ENCODE results near the gene SAAL1.
"Not testable (repeated sequence)": the region's sequence is repeated elsewhere in the genome, so short reads cannot be mapped to it uniquely, and the experiment has no call there.

SAAL1 gene, protein sequence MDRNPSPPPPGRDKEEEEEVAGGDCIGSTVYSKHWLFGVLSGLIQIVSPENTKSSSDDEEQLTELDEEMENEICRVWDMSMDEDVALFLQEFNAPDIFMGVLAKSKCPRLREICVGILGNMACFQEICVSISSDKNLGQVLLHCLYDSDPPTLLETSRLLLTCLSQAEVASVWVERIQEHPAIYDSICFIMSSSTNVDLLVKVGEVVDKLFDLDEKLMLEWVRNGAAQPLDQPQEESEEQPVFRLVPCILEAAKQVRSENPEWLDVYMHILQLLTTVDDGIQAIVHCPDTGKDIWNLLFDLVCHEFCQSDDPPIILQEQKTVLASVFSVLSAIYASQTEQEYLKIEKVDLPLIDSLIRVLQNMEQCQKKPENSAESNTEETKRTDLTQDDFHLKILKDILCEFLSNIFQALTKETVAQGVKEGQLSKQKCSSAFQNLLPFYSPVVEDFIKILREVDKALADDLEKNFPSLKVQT

GRCh38 chr11:18105802-18106574 lies at the start of gene SAAL1:
TSS of gene SAAL1 (minus strand) at chr11:18106082. CDS start at chr11:18106041, 41 bp downstream.
- DNase-seq = peak; percentile 94

DNA sequence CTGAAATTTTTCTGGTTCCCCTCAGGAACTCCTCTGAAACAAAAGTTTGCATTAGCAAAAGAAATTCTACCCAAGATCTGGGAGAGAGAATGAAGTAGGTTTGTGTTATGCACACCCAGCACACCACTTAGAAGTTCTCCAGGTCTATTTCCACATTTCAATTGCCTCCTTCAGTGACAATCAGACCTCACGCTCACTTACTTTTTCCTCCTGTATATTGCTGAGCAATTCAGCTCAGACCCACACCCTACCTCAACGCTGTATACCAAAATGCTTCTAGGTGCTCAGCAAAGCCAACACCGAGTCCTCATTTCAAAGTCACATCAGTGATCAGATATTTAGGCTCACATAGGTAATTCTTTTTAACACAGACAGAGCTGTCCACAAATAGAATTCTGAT lies 45.7 kb upstream of the SAAL1 start:
- DNase-seq = no peak

DNA sequence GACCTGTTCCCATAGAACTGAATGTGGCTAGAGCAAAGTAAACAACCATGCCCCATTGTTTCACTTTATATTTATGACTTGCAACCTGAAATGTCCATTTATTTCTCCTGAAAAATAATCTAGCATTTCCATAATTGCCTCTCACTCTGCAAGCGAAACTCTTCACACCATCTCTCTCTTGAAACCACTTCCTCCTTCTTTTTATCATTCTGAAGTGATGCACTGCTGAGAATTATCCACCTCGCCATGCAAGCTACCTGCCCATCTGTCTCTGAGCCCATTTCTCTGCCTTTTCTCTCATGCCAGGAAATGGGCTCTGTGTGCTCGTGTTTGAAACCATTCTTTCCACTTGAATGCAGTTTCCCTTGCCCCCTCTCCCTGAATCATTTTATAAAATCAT lies 40.0 kb upstream of the SAAL1 start:
- no peak for DNase-seq

GRCh38 chr11:18145025-18145424 lies 39.1 kb upstream of the SAAL1 start:
- DNase-seq = no peak

GRCh38 chr11:18144243-18144642 lies 38.4 kb upstream of the SAAL1 start:
- DNase-seq = no peak

DNA sequence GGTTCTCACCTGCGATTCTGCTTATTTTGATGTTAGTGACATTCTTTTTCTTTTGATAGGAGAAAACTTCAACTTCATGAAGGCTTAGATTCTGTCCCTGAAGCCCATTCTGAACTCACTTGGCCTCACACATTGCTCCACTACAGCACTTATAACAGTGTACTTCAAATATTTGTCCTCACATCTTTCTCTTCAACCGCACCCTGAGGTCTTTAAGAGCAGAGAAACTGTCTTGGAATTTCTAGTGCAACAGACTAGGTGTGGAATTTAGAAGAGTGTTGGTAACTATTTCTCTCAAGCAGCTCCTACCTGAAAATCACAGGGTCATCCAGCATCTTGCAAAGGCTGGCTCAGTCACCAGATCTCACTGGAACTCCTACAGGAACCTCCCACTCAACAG lies 34.3 kb upstream of the SAAL1 start:
- DNase-seq = no peak

DNA sequence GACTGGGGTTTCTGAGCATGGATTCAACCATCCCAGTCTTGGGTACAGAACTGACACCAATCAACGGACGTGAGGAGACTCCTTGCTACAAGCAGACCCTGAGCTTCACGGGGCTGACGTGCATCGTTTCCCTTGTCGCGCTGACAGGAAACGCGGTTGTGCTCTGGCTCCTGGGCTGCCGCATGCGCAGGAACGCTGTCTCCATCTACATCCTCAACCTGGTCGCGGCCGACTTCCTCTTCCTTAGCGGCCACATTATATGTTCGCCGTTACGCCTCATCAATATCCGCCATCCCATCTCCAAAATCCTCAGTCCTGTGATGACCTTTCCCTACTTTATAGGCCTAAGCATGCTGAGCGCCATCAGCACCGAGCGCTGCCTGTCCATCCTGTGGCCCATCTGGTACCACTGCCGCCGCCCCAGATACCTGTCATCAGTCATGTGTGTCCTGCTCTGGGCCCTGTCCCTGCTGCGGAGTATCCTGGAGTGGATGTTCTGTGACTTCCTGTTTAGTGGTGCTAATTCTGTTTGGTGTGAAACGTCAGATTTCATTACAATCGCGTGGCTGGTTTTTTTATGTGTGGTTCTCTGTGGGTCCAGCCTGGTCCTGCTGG lies 31.4 kb upstream of the SAAL1 start:
- DNase-seq = no peak

DNA sequence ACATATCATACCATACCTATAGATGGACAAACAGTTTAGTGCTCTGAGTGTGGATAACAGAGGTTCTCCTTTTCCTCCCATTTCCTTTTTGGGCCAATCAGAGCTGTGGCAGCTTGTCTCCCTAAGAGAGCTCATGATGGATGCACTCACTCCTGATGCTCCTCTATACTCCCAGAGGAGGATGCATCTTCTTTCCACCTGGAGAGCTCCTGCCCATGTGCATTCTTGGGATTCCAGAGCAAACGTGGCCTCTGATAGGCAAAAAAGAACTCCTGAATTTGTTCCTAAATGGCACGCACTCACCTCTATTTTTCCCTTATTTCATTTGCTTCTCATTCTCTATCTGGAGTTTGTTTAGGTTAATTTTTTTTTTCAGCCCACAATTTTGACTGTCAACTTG lies 29.4 kb upstream of the SAAL1 start:
- no peak for DNase-seq

DNA sequence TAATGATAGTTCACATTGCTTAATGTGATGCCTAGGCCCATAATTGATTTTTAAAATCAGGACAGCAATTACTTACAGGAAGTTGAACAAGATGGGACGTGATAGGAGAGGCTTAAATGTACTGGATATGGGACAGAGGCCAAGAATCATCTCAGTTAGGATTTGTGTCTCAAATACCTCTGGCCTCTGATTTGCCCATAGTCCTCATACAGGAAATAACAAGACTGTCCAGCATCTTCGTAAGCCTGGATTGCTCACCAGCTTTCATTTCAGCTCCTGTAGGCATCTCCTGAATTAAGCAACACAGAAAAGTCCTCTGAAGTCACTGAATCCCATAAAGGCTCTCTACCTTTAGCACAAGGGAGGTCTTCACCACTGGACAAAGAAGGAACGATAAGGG lies 26.5 kb upstream of the SAAL1 start, which contains the start of gene MRGPRX3:
Gene MRGPRX3 (plus strand): TSS at position 231 of the 400 bp plus-strand sequence. CDS start 4,632 bp downstream, outside the sequence.
- no peak for DNase-seq

DNA sequence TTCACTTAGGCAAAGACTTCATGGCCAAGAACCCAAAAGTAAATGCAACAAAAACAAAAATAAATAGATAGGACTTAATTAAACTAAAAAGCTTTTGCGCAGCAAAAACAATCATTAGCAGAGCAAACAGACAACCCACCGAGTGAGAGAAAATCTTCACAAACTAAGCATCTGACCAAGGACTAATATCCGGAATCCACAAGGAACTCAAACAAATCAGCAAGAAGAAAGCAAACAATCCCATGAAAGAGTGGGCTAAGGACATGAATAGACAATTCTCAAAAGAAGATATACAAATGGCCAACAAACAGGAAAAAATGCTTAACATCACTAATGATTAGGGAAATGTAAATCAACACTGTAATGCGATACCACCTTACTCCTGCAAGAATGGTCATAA lies 25.2 kb upstream of the SAAL1 start:
- not testable (repeated sequence) for DNase-seq

DNA sequence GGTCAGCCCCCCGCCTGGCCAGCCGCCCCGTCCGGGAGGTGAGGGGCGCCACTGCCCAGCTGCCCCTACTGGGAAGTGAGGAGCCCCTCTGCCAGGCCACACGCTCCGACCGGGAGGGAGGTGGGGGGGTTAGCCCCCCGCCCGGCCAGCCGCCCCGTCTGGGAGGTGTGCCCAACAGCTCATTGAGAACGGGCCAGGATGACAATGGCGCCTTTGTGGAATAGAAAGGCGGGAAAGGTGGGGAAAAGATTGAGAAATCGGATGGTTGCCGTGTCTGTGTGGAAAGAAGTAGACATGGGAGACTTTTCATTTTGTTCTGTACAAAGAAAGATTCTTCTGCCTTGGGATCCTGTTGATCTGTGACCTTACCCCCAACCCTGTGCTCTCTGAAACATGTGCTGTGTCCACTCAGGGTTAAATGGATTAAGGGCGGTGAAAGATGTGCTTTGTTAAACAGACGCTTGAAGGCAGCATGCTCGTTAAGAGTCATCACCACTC lies 15.5 kb upstream of the SAAL1 start:
- DNase-seq = not testable (repeated sequence)

- DNase-seq = peak; percentile 84
Observed at GRCh38 chr11:18115360-18116127, 9.7 kb upstream of the SAAL1 start.

DNA sequence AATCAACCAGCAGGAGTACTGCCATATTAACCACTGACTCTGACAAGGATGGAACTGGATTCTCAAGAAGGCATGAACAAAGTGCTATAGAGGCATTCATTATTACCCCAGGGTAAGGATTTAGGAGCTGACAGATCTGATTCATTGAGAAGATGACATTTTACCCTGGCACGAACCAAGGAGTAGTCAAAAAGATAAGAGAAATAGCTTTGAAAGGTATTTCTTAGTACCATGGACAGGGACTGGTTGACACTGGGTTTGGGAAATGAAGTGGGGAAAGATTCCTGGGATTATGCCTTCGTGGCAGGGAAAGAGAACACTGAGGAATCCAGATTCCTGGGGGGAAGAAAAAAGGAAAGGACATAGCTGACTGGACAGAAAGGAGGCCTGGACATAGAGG lies 5.1 kb upstream of the SAAL1 start:
- DNase-seq = no peak

- DNase-seq = peak; percentile 13
Observed at GRCh38 chr11:18108254-18108653, 2.4 kb upstream of the SAAL1 start.

DNA sequence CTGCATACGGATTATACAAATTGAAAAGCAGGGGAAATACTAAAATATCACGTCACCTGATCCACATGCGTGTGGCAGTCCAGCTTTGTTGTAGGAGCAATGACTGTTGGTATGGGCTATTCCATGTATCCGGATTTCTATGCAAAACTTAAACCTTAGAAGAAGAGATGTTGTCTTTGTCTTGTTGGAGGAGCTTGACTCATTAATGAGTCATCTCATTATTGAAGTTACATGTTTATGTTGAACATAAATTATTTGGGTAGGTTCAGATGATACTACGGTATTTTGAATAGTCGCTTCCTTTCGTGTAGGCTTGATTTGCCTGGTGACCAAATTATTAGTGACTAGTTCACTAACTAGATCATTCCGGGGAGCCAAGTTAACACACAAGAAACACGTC lies 806 bp upstream of the SAAL1 start:
- DNase-seq = no peak

GRCh38 chr11:18105086-18105801 lies 638 bp downstream of the SAAL1 start:
- DNase-seq = peak; percentile 34

DNA sequence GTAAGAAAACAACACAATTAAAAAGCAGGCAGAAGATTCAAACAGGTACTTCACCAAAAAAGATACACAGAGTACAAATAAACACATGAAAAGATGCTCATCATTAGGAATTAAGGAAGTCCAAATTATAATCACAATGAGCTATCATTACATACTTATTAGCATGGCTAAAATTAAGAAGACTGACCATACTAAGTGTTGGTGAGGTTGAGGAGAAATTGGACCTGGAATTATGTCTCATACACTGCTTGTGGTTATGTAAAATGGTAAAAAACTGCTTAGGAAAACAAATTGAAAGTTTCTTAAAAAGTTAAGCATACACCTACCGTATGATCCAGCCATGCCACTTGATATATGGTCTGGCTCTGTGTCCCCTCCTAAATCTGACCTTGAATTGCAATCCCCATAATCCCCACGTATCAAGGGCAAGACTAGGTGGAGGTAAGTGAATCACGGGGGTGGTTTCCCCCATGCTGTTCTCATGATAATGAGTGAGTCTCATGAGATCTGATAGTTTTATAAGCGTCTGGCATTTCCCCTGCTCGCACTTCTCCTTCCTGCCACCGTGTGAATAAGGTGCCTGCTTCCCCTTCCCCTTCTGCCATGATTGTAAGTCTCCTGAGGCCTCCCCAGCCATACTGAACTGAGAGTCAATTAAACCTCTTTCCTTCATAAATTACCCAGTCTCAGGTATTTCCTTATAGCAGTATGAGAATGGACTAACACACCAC lies 4.8 kb downstream of the SAAL1 start:
- peak; percentile 11 for DNase-seq

GRCh38 chr11:18093959-18094358 lies 11.9 kb downstream of the SAAL1 start:
- no peak for DNase-seq

DNA sequence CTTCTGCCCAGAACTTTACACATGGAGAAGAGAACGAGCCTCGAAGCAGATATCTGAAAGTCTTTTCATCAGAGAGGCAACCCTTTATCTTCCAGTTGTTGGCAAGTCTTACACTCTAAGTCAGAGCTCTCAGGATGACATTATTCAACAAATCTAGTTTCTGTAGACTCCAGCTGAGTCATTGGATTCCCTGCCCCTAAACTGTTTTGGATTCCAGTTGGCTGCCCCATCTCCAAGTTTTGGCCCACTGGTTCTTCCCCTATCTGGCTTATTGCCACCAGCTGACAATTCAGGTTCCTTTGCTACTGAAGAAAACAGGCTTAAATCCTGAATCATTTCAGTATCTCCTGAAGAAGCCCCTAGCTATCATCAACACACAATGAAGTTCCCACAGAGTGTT lies 14.2 kb downstream of the SAAL1 start:
- no peak for DNase-seq

- no peak for DNase-seq
Observed at GRCh38 chr11:18088966-18089365, 16.9 kb downstream of the SAAL1 start.

- no peak for DNase-seq
Observed at GRCh38 chr11:18088366-18088765, 17.5 kb downstream of the SAAL1 start.
